ENCODE data around the gene LITAFD. TPM values are rescaled to one million over a fixed set of nuclear protein-coding genes. Genes with fewer than 3 reads are reported as not detected.
A peak's percentile ranks its signal among the peaks of the same experiment; 100 is the strongest.

Gene LITAFD
- total and polyA plus RNA-seq, 9 of the 15 experiments (the other 6 are each of a cell fraction or from before 2014, with no cell fraction given) = not detected

DNA sequence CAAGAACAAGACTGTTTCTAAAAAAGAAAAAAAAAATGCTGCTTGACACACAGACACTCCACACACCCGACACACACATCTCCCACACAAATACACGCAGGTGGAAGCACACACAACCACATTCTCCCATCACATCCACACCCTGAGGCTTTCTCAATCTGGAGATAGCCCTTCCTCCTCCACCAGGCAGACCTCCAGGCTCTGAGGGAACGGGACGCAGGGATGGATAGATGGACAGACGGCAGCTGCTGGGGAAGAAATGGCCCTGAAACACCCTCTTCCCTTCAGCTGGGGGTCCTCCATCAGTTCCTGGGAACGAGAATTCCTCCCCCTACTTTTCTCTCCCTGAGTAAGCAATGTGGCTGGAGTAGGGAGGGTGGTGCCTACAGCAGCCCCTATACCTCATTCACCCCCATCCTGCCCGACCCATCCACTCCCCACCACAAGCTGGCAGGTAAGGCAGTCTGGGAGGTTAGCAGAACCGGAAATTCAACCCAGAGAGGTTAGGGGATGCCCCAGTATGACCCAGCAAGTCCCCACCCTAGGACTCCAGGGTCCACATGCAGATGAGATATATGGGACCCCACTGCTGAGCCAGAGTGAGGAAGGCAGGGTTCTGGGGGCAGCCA, 4.1 kb upstream of the LITAFD start:
- H3K4me2 ChIP-seq (ENCODE audit: insufficient read depth, low read length) = no peak overlapping the region
- ChIA-PET CTCF (ENCODE audit: low intra/inter-chr PET ratio) (no interaction called here), POLR2A (interaction anchor here (0.9 to 1.4 kb wide), 2 partner anchors 9 to 13 kb away, joined by 3 to 6 read pairs; partner anchors contain the start of gene CARHSP1)
- H3K36me3 ChIP-seq (ENCODE audit: control insufficient read depth, insufficient read depth, low read length) = no peaks in the 10 kb centered on the region
- H3K79me2 ChIP-seq (ENCODE audit: control insufficient read depth, insufficient read depth, low read length) = no peaks in the 10 kb centered on the region
- H3K27ac ChIP-seq (ENCODE audit: extremely low read depth, low read depth, low read length) = no peak overlapping the region
- no peaks in the 10 kb centered on the region for H3K9me3 ChIP-seq (replicated peaks; ENCODE audit: control insufficient read depth, insufficient read depth, low read depth, low read length)
- in situ Hi-C loops (cut with MboI) = loop anchor here (5.0 kb wide), 1 partner anchor 226 kb away; no protein-coding TSS in a partner anchor
- no peak for ATAC-seq
- no peak overlapping the region for H2AFZ ChIP-seq (ENCODE audit: low read depth, low read length)
- no peaks in the 10 kb centered on the region for H3K9me1 ChIP-seq (ENCODE audit: control insufficient read depth, insufficient read depth, low read length)
- no peaks in the 10 kb centered on the region; the same call in 1 of the 2 replicates for H4K20me1 ChIP-seq (replicated peaks; ENCODE audit: control insufficient read depth, insufficient read depth, low read length)
- DNase-seq (ENCODE audit: extremely low read depth in 1 of 4, low spot score in 3 of 4) = no peak
- peak overlapping the region in 1 of 2 experiments; percentile 66; a peak in 1 of 4 replicates for H3K9ac ChIP-seq (ENCODE audit: insufficient read depth in 1 of 2, low read depth in 2 of 2, low read length in 2 of 2)
- peaks cover 0 to 12% of the 10 kb centered on the region in 2 experiments; a peak in 3 of 5 replicates for H3K27me3 ChIP-seq (ENCODE audit: control insufficient read depth in 2 of 2, insufficient read depth in 2 of 2, low read length in 2 of 2)
- H3K4me1 ChIP-seq (replicated peaks in 1 of 2; ENCODE audit: control insufficient read depth in 2 of 2, insufficient read depth in 2 of 2, low read length in 2 of 2) = peaks cover 0 to 6% of the 10 kb centered on the region in 2 experiments; a peak in 2 of 5 replicates
- no peak for FAIRE-seq
- no peak overlapping the region for H3K4me3 ChIP-seq
- no TSS peak for BruUV-seq (replicated peaks)
- intact Hi-C loops (cut with micrococcal nuclease) = loop anchor here (10.0 kb wide), 1 partner anchor 257 kb away; no protein-coding TSS in a partner anchor
- 2% methylated on average over 8 of the region's 8 CpGs for WGBS (ENCODE audit: insufficient coverage, low coverage, missing lambda C conversion rate)
- TF ChIP-seq TCF3 (CRISPR knock-in tag; IDR thresholded peaks at IDR 0.05) (no peak), ZFP36 (IDR thresholded peaks at IDR 0.05; ENCODE audit: low read depth, low read length, partially characterized antibody) (peak; percentile 95), ZC3H8 (IDR thresholded peaks at IDR 0.05) (no peak), XRCC5 (IDR thresholded peaks at IDR 0.05; ENCODE audit: low read depth, low read length) (no peak), BCOR (IDR thresholded peaks at IDR 0.05) (peak; percentile 18; the same call in 1 of the 2 replicates)
- TF ChIP-seq, protein P1, sequence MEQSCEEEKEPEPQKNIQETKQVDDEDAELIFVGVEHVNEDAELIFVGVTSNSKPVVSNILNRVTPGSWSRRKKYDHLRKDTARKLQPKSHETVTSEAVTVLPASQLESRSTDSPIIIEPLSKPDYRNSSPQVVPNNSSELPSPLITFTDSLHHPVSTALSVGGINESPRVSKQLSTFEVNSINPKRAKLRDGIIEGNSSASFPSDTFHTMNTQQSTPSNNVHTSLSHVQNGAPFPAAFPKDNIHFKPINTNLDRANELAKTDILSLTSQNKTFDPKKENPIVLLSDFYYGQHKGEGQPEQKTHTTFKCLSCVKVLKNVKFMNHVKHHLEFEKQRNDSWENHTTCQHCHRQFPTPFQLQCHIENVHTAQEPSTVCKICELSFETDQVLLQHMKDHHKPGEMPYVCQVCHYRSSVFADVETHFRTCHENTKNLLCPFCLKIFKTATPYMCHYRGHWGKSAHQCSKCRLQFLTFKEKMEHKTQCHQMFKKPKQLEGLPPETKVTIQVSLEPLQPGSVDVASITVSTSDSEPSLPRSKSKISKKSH (CRISPR knock-in tag; IDR thresholded peaks at IDR 0.05) = no peak
- TF ChIP-seq, protein P2, sequence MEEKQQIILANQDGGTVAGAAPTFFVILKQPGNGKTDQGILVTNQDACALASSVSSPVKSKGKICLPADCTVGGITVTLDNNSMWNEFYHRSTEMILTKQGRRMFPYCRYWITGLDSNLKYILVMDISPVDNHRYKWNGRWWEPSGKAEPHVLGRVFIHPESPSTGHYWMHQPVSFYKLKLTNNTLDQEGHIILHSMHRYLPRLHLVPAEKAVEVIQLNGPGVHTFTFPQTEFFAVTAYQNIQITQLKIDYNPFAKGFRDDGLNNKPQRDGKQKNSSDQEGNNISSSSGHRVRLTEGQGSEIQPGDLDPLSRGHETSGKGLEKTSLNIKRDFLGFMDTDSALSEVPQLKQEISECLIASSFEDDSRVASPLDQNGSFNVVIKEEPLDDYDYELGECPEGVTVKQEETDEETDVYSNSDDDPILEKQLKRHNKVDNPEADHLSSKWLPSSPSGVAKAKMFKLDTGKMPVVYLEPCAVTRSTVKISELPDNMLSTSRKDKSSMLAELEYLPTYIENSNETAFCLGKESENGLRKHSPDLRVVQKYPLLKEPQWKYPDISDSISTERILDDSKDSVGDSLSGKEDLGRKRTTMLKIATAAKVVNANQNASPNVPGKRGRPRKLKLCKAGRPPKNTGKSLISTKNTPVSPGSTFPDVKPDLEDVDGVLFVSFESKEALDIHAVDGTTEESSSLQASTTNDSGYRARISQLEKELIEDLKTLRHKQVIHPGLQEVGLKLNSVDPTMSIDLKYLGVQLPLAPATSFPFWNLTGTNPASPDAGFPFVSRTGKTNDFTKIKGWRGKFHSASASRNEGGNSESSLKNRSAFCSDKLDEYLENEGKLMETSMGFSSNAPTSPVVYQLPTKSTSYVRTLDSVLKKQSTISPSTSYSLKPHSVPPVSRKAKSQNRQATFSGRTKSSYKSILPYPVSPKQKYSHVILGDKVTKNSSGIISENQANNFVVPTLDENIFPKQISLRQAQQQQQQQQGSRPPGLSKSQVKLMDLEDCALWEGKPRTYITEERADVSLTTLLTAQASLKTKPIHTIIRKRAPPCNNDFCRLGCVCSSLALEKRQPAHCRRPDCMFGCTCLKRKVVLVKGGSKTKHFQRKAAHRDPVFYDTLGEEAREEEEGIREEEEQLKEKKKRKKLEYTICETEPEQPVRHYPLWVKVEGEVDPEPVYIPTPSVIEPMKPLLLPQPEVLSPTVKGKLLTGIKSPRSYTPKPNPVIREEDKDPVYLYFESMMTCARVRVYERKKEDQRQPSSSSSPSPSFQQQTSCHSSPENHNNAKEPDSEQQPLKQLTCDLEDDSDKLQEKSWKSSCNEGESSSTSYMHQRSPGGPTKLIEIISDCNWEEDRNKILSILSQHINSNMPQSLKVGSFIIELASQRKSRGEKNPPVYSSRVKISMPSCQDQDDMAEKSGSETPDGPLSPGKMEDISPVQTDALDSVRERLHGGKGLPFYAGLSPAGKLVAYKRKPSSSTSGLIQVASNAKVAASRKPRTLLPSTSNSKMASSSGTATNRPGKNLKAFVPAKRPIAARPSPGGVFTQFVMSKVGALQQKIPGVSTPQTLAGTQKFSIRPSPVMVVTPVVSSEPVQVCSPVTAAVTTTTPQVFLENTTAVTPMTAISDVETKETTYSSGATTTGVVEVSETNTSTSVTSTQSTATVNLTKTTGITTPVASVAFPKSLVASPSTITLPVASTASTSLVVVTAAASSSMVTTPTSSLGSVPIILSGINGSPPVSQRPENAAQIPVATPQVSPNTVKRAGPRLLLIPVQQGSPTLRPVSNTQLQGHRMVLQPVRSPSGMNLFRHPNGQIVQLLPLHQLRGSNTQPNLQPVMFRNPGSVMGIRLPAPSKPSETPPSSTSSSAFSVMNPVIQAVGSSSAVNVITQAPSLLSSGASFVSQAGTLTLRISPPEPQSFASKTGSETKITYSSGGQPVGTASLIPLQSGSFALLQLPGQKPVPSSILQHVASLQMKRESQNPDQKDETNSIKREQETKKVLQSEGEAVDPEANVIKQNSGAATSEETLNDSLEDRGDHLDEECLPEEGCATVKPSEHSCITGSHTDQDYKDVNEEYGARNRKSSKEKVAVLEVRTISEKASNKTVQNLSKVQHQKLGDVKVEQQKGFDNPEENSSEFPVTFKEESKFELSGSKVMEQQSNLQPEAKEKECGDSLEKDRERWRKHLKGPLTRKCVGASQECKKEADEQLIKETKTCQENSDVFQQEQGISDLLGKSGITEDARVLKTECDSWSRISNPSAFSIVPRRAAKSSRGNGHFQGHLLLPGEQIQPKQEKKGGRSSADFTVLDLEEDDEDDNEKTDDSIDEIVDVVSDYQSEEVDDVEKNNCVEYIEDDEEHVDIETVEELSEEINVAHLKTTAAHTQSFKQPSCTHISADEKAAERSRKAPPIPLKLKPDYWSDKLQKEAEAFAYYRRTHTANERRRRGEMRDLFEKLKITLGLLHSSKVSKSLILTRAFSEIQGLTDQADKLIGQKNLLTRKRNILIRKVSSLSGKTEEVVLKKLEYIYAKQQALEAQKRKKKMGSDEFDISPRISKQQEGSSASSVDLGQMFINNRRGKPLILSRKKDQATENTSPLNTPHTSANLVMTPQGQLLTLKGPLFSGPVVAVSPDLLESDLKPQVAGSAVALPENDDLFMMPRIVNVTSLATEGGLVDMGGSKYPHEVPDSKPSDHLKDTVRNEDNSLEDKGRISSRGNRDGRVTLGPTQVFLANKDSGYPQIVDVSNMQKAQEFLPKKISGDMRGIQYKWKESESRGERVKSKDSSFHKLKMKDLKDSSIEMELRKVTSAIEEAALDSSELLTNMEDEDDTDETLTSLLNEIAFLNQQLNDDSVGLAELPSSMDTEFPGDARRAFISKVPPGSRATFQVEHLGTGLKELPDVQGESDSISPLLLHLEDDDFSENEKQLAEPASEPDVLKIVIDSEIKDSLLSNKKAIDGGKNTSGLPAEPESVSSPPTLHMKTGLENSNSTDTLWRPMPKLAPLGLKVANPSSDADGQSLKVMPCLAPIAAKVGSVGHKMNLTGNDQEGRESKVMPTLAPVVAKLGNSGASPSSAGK (IDR thresholded peaks at IDR 0.05) = no peak
